H9 (cell line): ENCODE results near the gene PIM2. TPM values are rescaled to one million over a fixed set of nuclear protein-coding genes. Genes with fewer than 3 reads are reported as not detected.

Source experiments
- DNase-seq: peaks from one replicate; pipeline ENCODE4 v3.0.0-alpha.2; 2017
- H2AFZ ChIP-seq: one replicate; pipeline ENCODE4 v1.6.1; 2013; ENCODE audit warnings: mild to moderate bottlenecking, low read length, control low read depth, moderate library complexity
- H2AK5ac ChIP-seq: 2 replicates; pipeline ENCODE4 v1.6.1; 2013; ENCODE audit warnings: low read length, control low read depth, mixed read lengths; ENCODE audit not compliant: insufficient read length
- H2BK120ac ChIP-seq: one replicate; pipeline ENCODE4 v1.6.1; 2013; ENCODE audit warnings: low read depth, mild to moderate bottlenecking, low read length, control low read depth, inconsistent platforms; ENCODE audit not compliant: poor library complexity, severe bottlenecking
- H2BK12ac ChIP-seq: 2 replicates; pipeline ENCODE4 v1.6.1; 2013; ENCODE audit warnings: low read length, control low read depth, mixed read lengths, low read depth; ENCODE audit not compliant: insufficient read length
- H2BK15ac ChIP-seq: 2 replicates; pipeline ENCODE4 v1.6.1; 2013; ENCODE audit warnings: low read depth, low read length, control low read depth
- H2BK20ac ChIP-seq: one replicate; pipeline ENCODE4 v1.6.1; 2013; ENCODE audit warnings: low read depth, mild to moderate bottlenecking, low read length, control low read depth, inconsistent platforms; ENCODE audit not compliant: poor library complexity, severe bottlenecking
- H2BK5ac ChIP-seq: 2 replicates; pipeline ENCODE4 v1.6.1; 2013; ENCODE audit warnings: low read length, control low read depth, mixed read lengths; ENCODE audit not compliant: insufficient read length
- H3K14ac ChIP-seq: 2 replicates; pipeline ENCODE4 v1.6.1; 2013; ENCODE audit warnings: low read length, control low read depth; ENCODE audit not compliant: insufficient read depth
- H3K18ac ChIP-seq: 2 replicates; pipeline ENCODE4 v1.6.1; 2013; ENCODE audit warnings: low read depth, mild to moderate bottlenecking, mixed read lengths, low read length, control low read depth; ENCODE audit not compliant: insufficient read length
- H3K23ac ChIP-seq: 2 replicates; pipeline ENCODE4 v1.6.1; 2013; ENCODE audit warnings: low read length, control low read depth, mixed read lengths, low read depth; ENCODE audit not compliant: insufficient read length
- H3K23me2 ChIP-seq: 2 replicates; pipeline ENCODE4 v1.6.1; 2013; ENCODE audit warnings: low read depth, mild to moderate bottlenecking, mixed read lengths, low read length, control low read depth; ENCODE audit not compliant: insufficient read length, poor library complexity, severe bottlenecking
- H3K27ac ChIP-seq: 2 replicates; pipeline ENCODE4 v1.5.1; 2013; ENCODE audit warnings: low read length, control low read depth, mixed read lengths, low read depth; ENCODE audit not compliant: insufficient read length
- H3K27me3 ChIP-seq: 2 replicates; pipeline ENCODE4 v1.6.1; 2013; ENCODE audit warnings: low read length, control low read depth, inconsistent platforms; ENCODE audit not compliant: insufficient read depth
- H3K4ac ChIP-seq: 2 replicates; pipeline ENCODE4 v1.6.1; 2013; ENCODE audit warnings: low read depth, mild to moderate bottlenecking, control low read depth, inconsistent platforms, low read length, moderate library complexity
- H3K4me1 ChIP-seq: 2 replicates; pipeline ENCODE4 v1.6.1; 2013; ENCODE audit warnings: low read length, control low read depth, inconsistent platforms; ENCODE audit not compliant: insufficient read depth
- H3K4me2 ChIP-seq: 2 replicates; pipeline ENCODE4 v1.6.1; 2013; ENCODE audit warnings: low read length, control low read depth, mixed read lengths; ENCODE audit not compliant: insufficient read length, insufficient read depth
- H3K56ac ChIP-seq: 2 replicates; pipeline ENCODE4 v1.6.1; 2013; ENCODE audit warnings: low read depth, mild to moderate bottlenecking, mixed read lengths, low read length, control low read depth; ENCODE audit not compliant: insufficient read length
- H3K79me1 ChIP-seq: 2 replicates; pipeline ENCODE4 v1.6.1; 2013; ENCODE audit warnings: low read depth, mild to moderate bottlenecking, moderate library complexity, low read length, control low read depth, inconsistent platforms; ENCODE audit not compliant: insufficient read depth, poor library complexity, severe bottlenecking
- H3K79me2 ChIP-seq: 2 replicates; pipeline ENCODE4 v1.6.1; 2013; ENCODE audit warnings: low read length, control low read depth, inconsistent platforms; ENCODE audit not compliant: insufficient read depth
- H3K9ac ChIP-seq: 2 replicates; pipeline ENCODE4 v1.6.1; 2013; ENCODE audit warnings: low read length, control low read depth, mixed read lengths; ENCODE audit not compliant: insufficient read length; ENCODE audit errors: extremely low read depth
- H3K9me3 ChIP-seq: one replicate; pipeline ENCODE4 v1.6.1; 2013; ENCODE audit warnings: low read depth, low read length, inconsistent platforms; ENCODE audit not compliant: control insufficient read depth
- H3T11ph ChIP-seq: one replicate; pipeline ENCODE4 v1.6.1; 2013; ENCODE audit warnings: mild to moderate bottlenecking, low read length, control low read depth, inconsistent platforms
- H4K20me1 ChIP-seq: one replicate; pipeline ENCODE4 v1.6.1; 2013; ENCODE audit not compliant: control insufficient read depth, insufficient read length, insufficient read depth
- H4K5ac ChIP-seq: 2 replicates; pipeline ENCODE4 v1.6.1; 2013; ENCODE audit warnings: low read depth, mild to moderate bottlenecking, mixed read lengths, low read length, control low read depth; ENCODE audit not compliant: insufficient read length
- H4K8ac ChIP-seq: replicated peaks from 2 replicates; pipeline ENCODE4 v1.6.1; 2013; ENCODE audit warnings: low read length, control low read depth, mixed read lengths, low read depth; ENCODE audit not compliant: insufficient read length
- H4K91ac ChIP-seq: 2 replicates; pipeline ENCODE4 v1.6.1; 2013; ENCODE audit warnings: low read depth, mild to moderate bottlenecking, moderate library complexity, mixed read lengths, low read length, control low read depth; ENCODE audit not compliant: insufficient read length
- H3K27ac Mint-ChIP-seq, 3 experiments: 2 replicates in 2 of 3; 3 replicates in 1 of 3; pipeline ENCODE4 v1.8.0; 2020 to 2021; ENCODE audit warnings: mixed read lengths in 3 of 3, mild to moderate bottlenecking in 1 of 3, moderate library complexity in 1 of 3
- H3K27me3 Mint-ChIP-seq: 2 replicates; pipeline ENCODE4 v1.8.0; 2021; ENCODE audit warnings: low read depth, mild to moderate bottlenecking, moderate library complexity, mixed read lengths
- H3K36me3 Mint-ChIP-seq, 3 experiments: 2 replicates in 2 of 3; 3 replicates in 1 of 3; pipeline ENCODE4 v1.8.0; 2020 to 2021; ENCODE audit warnings: low read depth in 3 of 3, mixed read lengths in 3 of 3; ENCODE audit not compliant: insufficient read depth in 1 of 3
- H3K4me1 Mint-ChIP-seq, 2 experiments: 2 replicates each; pipeline ENCODE4 v1.8.0; 2020; ENCODE audit warnings: mixed read lengths in 2 of 2
- H3K4me3 Mint-ChIP-seq, 2 experiments: 2 replicates in 1 of 2; 3 replicates in 1 of 2; pipeline ENCODE4 v1.8.0; 2020 to 2021; ENCODE audit warnings: mild to moderate bottlenecking in 2 of 2, mixed read lengths in 2 of 2, moderate library complexity in 1 of 2
- H3K9me3 Mint-ChIP-seq, 2 experiments: 2 replicates in 1 of 2; 3 replicates in 1 of 2; pipeline ENCODE4 v1.8.0; 2020; ENCODE audit warnings: mild to moderate bottlenecking in 2 of 2, mixed read lengths in 2 of 2, moderate library complexity in 1 of 2
- WGBS: extraction: QIAGEN DNeasy Blood & Tissue Kit; methylation state at CpG from one replicate; pipeline ENCODE4 v1.1.7; 2013; ENCODE audit warnings: missing lambda C conversion rate, low lambda C conversion rate, mixed read lengths; ENCODE audit not compliant: insufficient read length; ENCODE audit errors: extremely low coverage; 5-methylcytosine and 5-hydroxymethylcytosine counted together
- total RNA-seq: library from RNA; stranded (reverse); gene quantifications from 2 replicates; pipeline ENCODE4 v1.2.1, GENCODE V29; 2021
- TF ChIP-seq, protein P1 (sequence below): fragments of 200-600 bp; sonication (generic); conservative IDR thresholded peaks from 3 replicates; pipeline ENCODE4 v1.8.0; 2021; ENCODE audit warnings: antibody characterized with exemption, mild to moderate bottlenecking

Gene PIM2
- total RNA-seq, 1 experiment from 2014 or later = 163 TPM

DNA sequence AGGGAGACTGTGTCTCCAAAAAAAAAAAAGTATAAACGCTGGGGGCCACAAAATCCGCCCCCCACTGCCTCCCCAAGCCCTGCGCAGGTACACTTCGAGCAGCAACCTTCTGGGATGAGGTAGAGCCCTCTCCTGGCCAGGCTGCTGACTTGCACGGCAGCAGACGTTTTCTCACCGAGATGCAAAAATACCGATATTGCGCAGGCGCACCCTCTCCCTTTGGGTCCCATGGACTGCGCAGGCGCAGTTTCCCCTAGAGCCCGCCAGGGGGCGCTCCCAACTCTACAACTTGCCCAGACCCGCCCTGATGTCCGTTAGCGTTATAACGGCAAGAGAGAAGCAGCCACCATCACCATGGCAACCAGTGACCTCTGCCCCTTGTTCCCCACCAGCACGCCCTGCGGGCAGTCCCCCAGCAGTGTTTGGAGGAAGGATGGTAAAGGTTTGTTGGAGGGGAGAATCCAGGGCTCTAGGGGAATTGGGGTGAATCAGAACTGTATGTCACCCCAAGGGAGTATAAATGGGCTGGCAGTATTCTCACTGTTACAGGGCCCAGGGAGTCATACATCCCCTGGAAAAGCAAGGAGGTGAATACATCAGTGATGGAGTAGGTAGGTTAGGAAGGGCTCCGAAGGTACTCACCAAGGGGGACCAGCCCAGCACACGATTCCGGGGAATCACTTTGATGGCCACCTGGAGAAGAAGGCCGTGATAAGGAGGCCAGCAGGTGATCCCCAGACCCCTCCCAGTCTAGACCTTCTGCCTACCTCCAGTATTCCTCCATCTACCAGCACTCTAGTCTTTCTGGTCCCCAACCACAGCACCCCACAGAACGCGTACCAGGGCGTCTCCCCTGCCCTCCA is 1.5 kb downstream of the PIM2 start:
- no peaks in the 10 kb centered on the region for H3K9me3 ChIP-seq
- WGBS = no CpG with 5 or more reads among the region's 27 CpGs
- Mint-ChIP-seq H3K27ac (peak overlapping the region; percentile 83 to 97 (median 94)), H3K27me3 (peaks cover 4% of the 10 kb centered on the region), H3K9me3 (peaks cover 73 to 77% of the 10 kb centered on the region in 2 experiments), H3K36me3 (peaks cover 53 to 68% (median 54%) of the 10 kb centered on the region in 3 experiments), H3K4me1 (peaks cover 32 to 56% of the 10 kb centered on the region in 2 experiments), H3K4me3 (peak overlapping the region; percentile 95 to 99)
- H4K20me1 ChIP-seq = peaks cover 2% of the 10 kb centered on the region
- no peak overlapping the region for H2BK15ac ChIP-seq
- H3K14ac ChIP-seq = no peak overlapping the region; the same call in 1 of the 2 replicates
- peak overlapping the region; percentile 87 for H3K4me2 ChIP-seq
- H2BK20ac ChIP-seq = no peak overlapping the region
- no peak overlapping the region for H4K91ac ChIP-seq
- H3K23me2 ChIP-seq = no peaks in the 10 kb centered on the region
- no peak overlapping the region for H2BK5ac ChIP-seq
- TF ChIP-seq, protein P1, sequence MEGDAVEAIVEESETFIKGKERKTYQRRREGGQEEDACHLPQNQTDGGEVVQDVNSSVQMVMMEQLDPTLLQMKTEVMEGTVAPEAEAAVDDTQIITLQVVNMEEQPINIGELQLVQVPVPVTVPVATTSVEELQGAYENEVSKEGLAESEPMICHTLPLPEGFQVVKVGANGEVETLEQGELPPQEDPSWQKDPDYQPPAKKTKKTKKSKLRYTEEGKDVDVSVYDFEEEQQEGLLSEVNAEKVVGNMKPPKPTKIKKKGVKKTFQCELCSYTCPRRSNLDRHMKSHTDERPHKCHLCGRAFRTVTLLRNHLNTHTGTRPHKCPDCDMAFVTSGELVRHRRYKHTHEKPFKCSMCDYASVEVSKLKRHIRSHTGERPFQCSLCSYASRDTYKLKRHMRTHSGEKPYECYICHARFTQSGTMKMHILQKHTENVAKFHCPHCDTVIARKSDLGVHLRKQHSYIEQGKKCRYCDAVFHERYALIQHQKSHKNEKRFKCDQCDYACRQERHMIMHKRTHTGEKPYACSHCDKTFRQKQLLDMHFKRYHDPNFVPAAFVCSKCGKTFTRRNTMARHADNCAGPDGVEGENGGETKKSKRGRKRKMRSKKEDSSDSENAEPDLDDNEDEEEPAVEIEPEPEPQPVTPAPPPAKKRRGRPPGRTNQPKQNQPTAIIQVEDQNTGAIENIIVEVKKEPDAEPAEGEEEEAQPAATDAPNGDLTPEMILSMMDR = peak; percentile 87
- H2AK5ac ChIP-seq = no peak overlapping the region
- H3T11ph ChIP-seq = no peak overlapping the region
- H3K4me1 ChIP-seq = peaks cover 11% of the 10 kb centered on the region; the same call in 1 of the 2 replicates
- peaks cover 30% of the 10 kb centered on the region for H3K79me2 ChIP-seq
- no peak overlapping the region for H3K4ac ChIP-seq
- no peak overlapping the region for H3K56ac ChIP-seq
- peak overlapping the region; percentile 97 for H3K9ac ChIP-seq
- H3K23ac ChIP-seq = no peak overlapping the region
- no peak overlapping the region for H2BK12ac ChIP-seq
- H2AFZ ChIP-seq = no peak overlapping the region
- H4K8ac ChIP-seq = no peak overlapping the region
- peak; percentile 93 for DNase-seq
- H3K27ac ChIP-seq = peak overlapping the region; percentile 38
- peaks cover 4% of the 10 kb centered on the region for H3K79me1 ChIP-seq
- no peaks in the 10 kb centered on the region for H3K27me3 ChIP-seq
- no peak overlapping the region for H2BK120ac ChIP-seq
- no peak overlapping the region for H4K5ac ChIP-seq
- no peak overlapping the region for H3K18ac ChIP-seq
